ENCODE measurements around the gene C10orf90. TPM values are rescaled to one million over a fixed set of nuclear protein-coding genes. Genes with fewer than 3 reads are reported as not detected.

The C10orf90 gene
- total RNA-seq, 1 donor from 2014 or later = under 0.01 TPM

- peaks cover 0 to 7% (median 5%) of the 10 kb centered on the region in 3 donors for H3K27me3 ChIP-seq (ENCODE audit: control insufficient read depth in 3 of 3, insufficient read depth in 3 of 3, low read length in 3 of 3)
- no peak overlapping the region for H3K9ac ChIP-seq (ENCODE audit: low read depth in 1 of 3, low read length in 3 of 3)
- H3K9me3 ChIP-seq (ENCODE audit: control insufficient read depth in 3 of 3, low read length in 3 of 3) = no peaks in the 10 kb centered on the region
- no peaks in the 10 kb centered on the region for H3K36me3 ChIP-seq (ENCODE audit: control insufficient read depth in 3 of 3, insufficient read depth in 3 of 3, low read length in 3 of 3)
- no peaks in the 10 kb centered on the region for H3K4me1 ChIP-seq (ENCODE audit: control insufficient read depth in 3 of 3, insufficient read depth in 3 of 3, low read length in 3 of 3)
- no peak overlapping the region for H3K4me3 ChIP-seq (ENCODE audit: low read length in 3 of 3)
- no peak overlapping the region for H3K27ac ChIP-seq (ENCODE audit: low read depth, low read length)
These were observed 86.8 kb downstream of the C10orf90 start for GRCh38 chr10:126583552-126584200.

- peaks cover 0 to 7% (median 3%) of the 10 kb centered on the region in 3 donors for H3K27me3 ChIP-seq (ENCODE audit: control insufficient read depth in 3 of 3, insufficient read depth in 3 of 3, low read length in 3 of 3)
- H3K4me3 ChIP-seq (ENCODE audit: low read length in 3 of 3) = no peak overlapping the region
- H3K36me3 ChIP-seq (ENCODE audit: control insufficient read depth in 3 of 3, insufficient read depth in 3 of 3, low read length in 3 of 3) = no peaks in the 10 kb centered on the region
- H3K9me3 ChIP-seq (ENCODE audit: control insufficient read depth in 3 of 3, low read length in 3 of 3) = no peaks in the 10 kb centered on the region
- H3K4me1 ChIP-seq (ENCODE audit: control insufficient read depth in 3 of 3, insufficient read depth in 3 of 3, low read length in 3 of 3) = no peaks in the 10 kb centered on the region
- H3K27ac ChIP-seq (ENCODE audit: low read depth, low read length) = no peak overlapping the region
- H3K9ac ChIP-seq (ENCODE audit: low read depth in 1 of 3, low read length in 3 of 3) = no peak overlapping the region
These were observed 88.8 kb downstream of the C10orf90 start for GRCh38 chr10:126581648-126582046.

GRCh38 chr10:126580873-126581647 is 89.4 kb downstream of the C10orf90 start:
- H3K27ac ChIP-seq (ENCODE audit: low read depth, low read length) = no peak overlapping the region
- H3K4me3 ChIP-seq (ENCODE audit: low read length in 3 of 3) = no peak overlapping the region
- no peaks in the 10 kb centered on the region for H3K9me3 ChIP-seq (ENCODE audit: control insufficient read depth in 3 of 3, low read length in 3 of 3)
- H3K9ac ChIP-seq (ENCODE audit: low read depth in 1 of 3, low read length in 3 of 3) = no peak overlapping the region
- H3K27me3 ChIP-seq (ENCODE audit: control insufficient read depth in 3 of 3, insufficient read depth in 3 of 3, low read length in 3 of 3) = peaks cover 0 to 7% (median 3%) of the 10 kb centered on the region in 3 donors
- H3K4me1 ChIP-seq (ENCODE audit: control insufficient read depth in 3 of 3, insufficient read depth in 3 of 3, low read length in 3 of 3) = no peaks in the 10 kb centered on the region
- H3K36me3 ChIP-seq (ENCODE audit: control insufficient read depth in 3 of 3, insufficient read depth in 3 of 3, low read length in 3 of 3) = no peaks in the 10 kb centered on the region

GRCh38 chr10:126576336-126576735 is 94.2 kb downstream of the C10orf90 start:
- H3K9ac ChIP-seq (ENCODE audit: low read depth in 1 of 3, low read length in 3 of 3) = no peak overlapping the region
- no peaks in the 10 kb centered on the region for H3K36me3 ChIP-seq (ENCODE audit: control insufficient read depth in 3 of 3, insufficient read depth in 3 of 3, low read length in 3 of 3)
- H3K27me3 ChIP-seq (ENCODE audit: control insufficient read depth in 3 of 3, insufficient read depth in 3 of 3, low read length in 3 of 3) = no peaks in the 10 kb centered on the region
- H3K27ac ChIP-seq (ENCODE audit: low read depth, low read length) = no peak overlapping the region
- no peak overlapping the region for H3K4me3 ChIP-seq (ENCODE audit: low read length in 3 of 3)
- H3K4me1 ChIP-seq (ENCODE audit: control insufficient read depth in 3 of 3, insufficient read depth in 3 of 3, low read length in 3 of 3) = no peaks in the 10 kb centered on the region
- H3K9me3 ChIP-seq (ENCODE audit: control insufficient read depth in 3 of 3, low read length in 3 of 3) = no peaks in the 10 kb centered on the region

GRCh38 chr10:126570621-126571602 is 99.6 kb downstream of the C10orf90 start:
- H3K9ac ChIP-seq (ENCODE audit: low read depth in 1 of 3, low read length in 3 of 3) = no peak overlapping the region
- peaks cover 0 to 7% (median 0%) of the 10 kb centered on the region in 3 donors for H3K27me3 ChIP-seq (ENCODE audit: control insufficient read depth in 3 of 3, insufficient read depth in 3 of 3, low read length in 3 of 3)
- no peaks in the 10 kb centered on the region for H3K9me3 ChIP-seq (ENCODE audit: control insufficient read depth in 3 of 3, low read length in 3 of 3)
- H3K4me1 ChIP-seq (ENCODE audit: control insufficient read depth in 3 of 3, insufficient read depth in 3 of 3, low read length in 3 of 3) = no peaks in the 10 kb centered on the region
- H3K4me3 ChIP-seq (ENCODE audit: low read length in 3 of 3) = no peak overlapping the region
- H3K36me3 ChIP-seq (ENCODE audit: control insufficient read depth in 3 of 3, insufficient read depth in 3 of 3, low read length in 3 of 3) = no peaks in the 10 kb centered on the region
- no peak overlapping the region for H3K27ac ChIP-seq (ENCODE audit: low read depth, low read length)

- H3K27me3 ChIP-seq (ENCODE audit: control insufficient read depth in 3 of 3, insufficient read depth in 3 of 3, low read length in 3 of 3) = peaks cover 0 to 7% (median 0%) of the 10 kb centered on the region in 3 donors
- H3K27ac ChIP-seq (ENCODE audit: low read depth, low read length) = no peak overlapping the region
- no peaks in the 10 kb centered on the region for H3K9me3 ChIP-seq (ENCODE audit: control insufficient read depth in 3 of 3, low read length in 3 of 3)
- H3K36me3 ChIP-seq (ENCODE audit: control insufficient read depth in 3 of 3, insufficient read depth in 3 of 3, low read length in 3 of 3) = no peaks in the 10 kb centered on the region
- H3K4me3 ChIP-seq (ENCODE audit: low read length in 3 of 3) = no peak overlapping the region
- no peaks in the 10 kb centered on the region for H3K4me1 ChIP-seq (ENCODE audit: control insufficient read depth in 3 of 3, insufficient read depth in 3 of 3, low read length in 3 of 3)
- H3K9ac ChIP-seq (ENCODE audit: low read depth in 1 of 3, low read length in 3 of 3) = peak overlapping the region in 1 of 3 donors; percentile 30
These were observed 100.3 kb downstream of the C10orf90 start for GRCh38 chr10:126570245-126570570.

- Histone ChIP-seq H3K9ac (ENCODE audit: low read depth in 1 of 3, low read length in 3 of 3) (peak overlapping the region in 1 of 3 donors; percentile 30), H3K27ac (ENCODE audit: low read depth, low read length) (peak overlapping the region; percentile 37), H3K9me3 (ENCODE audit: control insufficient read depth in 3 of 3, low read length in 3 of 3) (no peaks in the 10 kb centered on the region)
These were observed 100.8 kb downstream of the C10orf90 start for GRCh38 chr10:126569513-126570244.

GRCh38 chr10:126568809-126569385 is 101.6 kb downstream of the C10orf90 start:
- H3K36me3 ChIP-seq (ENCODE audit: control insufficient read depth in 3 of 3, insufficient read depth in 3 of 3, low read length in 3 of 3) = no peaks in the 10 kb centered on the region
- no peak overlapping the region for H3K9ac ChIP-seq (ENCODE audit: low read depth in 1 of 3, low read length in 3 of 3)
- no peaks in the 10 kb centered on the region for H3K9me3 ChIP-seq (ENCODE audit: control insufficient read depth in 3 of 3, low read length in 3 of 3)
- H3K27ac ChIP-seq (ENCODE audit: low read depth, low read length) = no peak overlapping the region
- no peak overlapping the region for H3K4me3 ChIP-seq (ENCODE audit: low read length in 3 of 3)
- H3K27me3 ChIP-seq (ENCODE audit: control insufficient read depth in 3 of 3, insufficient read depth in 3 of 3, low read length in 3 of 3) = peaks cover 0 to 7% (median 0%) of the 10 kb centered on the region in 3 donors
- no peaks in the 10 kb centered on the region for H3K4me1 ChIP-seq (ENCODE audit: control insufficient read depth in 3 of 3, insufficient read depth in 3 of 3, low read length in 3 of 3)

More at GRCh38 chr10:126569513-126570244, 100.8 kb downstream of the C10orf90 start:
- H3K27me3 ChIP-seq (ENCODE audit: control insufficient read depth in 3 of 3, insufficient read depth in 3 of 3, low read length in 3 of 3) = peaks cover 0 to 7% (median 0%) of the 10 kb centered on the region in 3 donors
- no peaks in the 10 kb centered on the region for H3K4me1 ChIP-seq (ENCODE audit: control insufficient read depth in 3 of 3, insufficient read depth in 3 of 3, low read length in 3 of 3)
- no peak overlapping the region for H3K4me3 ChIP-seq (ENCODE audit: low read length in 3 of 3)
- no peaks in the 10 kb centered on the region for H3K36me3 ChIP-seq (ENCODE audit: control insufficient read depth in 3 of 3, insufficient read depth in 3 of 3, low read length in 3 of 3)

- no peak overlapping the region for H3K27ac ChIP-seq (ENCODE audit: low read depth, low read length)
- H3K9ac ChIP-seq (ENCODE audit: low read depth in 1 of 3, low read length in 3 of 3) = no peak overlapping the region
- H3K4me3 ChIP-seq (ENCODE audit: low read length in 3 of 3) = no peak overlapping the region
- peaks cover 0 to 7% (median 0%) of the 10 kb centered on the region in 3 donors for H3K27me3 ChIP-seq (ENCODE audit: control insufficient read depth in 3 of 3, insufficient read depth in 3 of 3, low read length in 3 of 3)
- H3K36me3 ChIP-seq (ENCODE audit: control insufficient read depth in 3 of 3, insufficient read depth in 3 of 3, low read length in 3 of 3) = no peaks in the 10 kb centered on the region
- H3K4me1 ChIP-seq (ENCODE audit: control insufficient read depth in 3 of 3, insufficient read depth in 3 of 3, low read length in 3 of 3) = peaks cover 0 to 5% (median 0%) of the 10 kb centered on the region in 3 donors
- H3K9me3 ChIP-seq (ENCODE audit: control insufficient read depth in 3 of 3, low read length in 3 of 3) = no peaks in the 10 kb centered on the region
These were observed 104.6 kb downstream of the C10orf90 start for GRCh38 chr10:126565871-126566270.

Data from skeletal muscle tissue (tissue), 4 donors.